Fibroblast of skin of abdomen (primary cell): Measurements from ENCODE around the gene DNA2. TPM values are rescaled to one million over a fixed set of nuclear protein-coding genes. Genes with fewer than 3 reads are reported as not detected.
"Not testable (repeated sequence)": the region's sequence is repeated elsewhere in the genome, so short reads cannot be mapped to it uniquely, and the experiment has no call there.

ENCODE experiments used
- DNase-seq: peaks from one replicate; pipeline ENCODE4 v3.0.0-alpha.2; 2013
- polyA plus RNA-seq, 2 experiments: library from polyadenylated mRNA; unstranded; fragments of 120-200 nt; gene quantifications; one replicate each; pipeline ENCODE4 v1.2.1, GENCODE V29; 2013; ENCODE audit not compliant: insufficient read length in 2 of 2

The DNA2 gene
- 4.6 TPM for polyA plus RNA-seq (2013, experiment 1 of 2; ENCODE audit: insufficient read length)
- polyA plus RNA-seq (2013, experiment 2 of 2; ENCODE audit: insufficient read length) = 4.2 TPM

DNA sequence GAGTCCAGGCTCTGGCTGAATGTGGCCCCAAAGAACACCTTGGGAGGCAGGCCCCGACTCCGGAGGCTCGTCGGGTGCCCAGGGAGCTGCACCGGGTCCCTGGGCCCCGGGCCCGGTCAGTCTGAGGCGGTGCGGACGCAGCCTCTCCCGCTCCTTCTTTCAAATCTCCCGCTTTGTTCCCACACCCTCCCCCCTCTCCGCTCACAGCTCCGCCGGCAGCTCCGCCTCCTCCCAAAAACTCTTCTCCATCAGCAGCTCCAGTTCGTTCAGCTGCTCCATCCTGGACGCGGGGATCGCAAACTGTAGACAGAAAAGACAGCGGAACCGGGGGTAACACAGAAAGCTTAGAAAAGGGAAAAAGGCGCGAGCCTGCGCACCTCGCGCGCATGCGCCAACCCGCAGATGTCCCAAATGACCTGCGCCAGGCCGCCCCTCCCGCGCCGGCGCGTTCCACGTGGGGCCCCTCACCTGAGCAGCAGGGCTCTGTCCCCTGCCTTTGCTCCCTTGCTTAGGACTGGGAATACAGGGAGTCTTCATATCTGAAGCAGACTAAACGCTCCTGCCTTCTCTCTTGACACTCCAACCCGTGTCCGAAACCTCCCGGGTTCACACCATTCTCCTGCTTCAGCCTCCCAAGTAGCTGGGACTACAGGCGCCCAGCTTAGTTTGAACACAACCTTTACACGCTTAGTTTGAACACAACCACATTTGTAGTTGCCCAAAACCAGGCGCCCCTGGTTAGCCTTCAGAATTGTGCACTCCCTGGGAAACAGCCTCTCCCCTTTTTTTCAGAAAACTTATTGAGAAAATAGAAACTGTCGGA, at the start of gene DNA2:
DNA2 (minus strand) TSS at position 388 of the 823 bp plus-strand sequence; CDS start at position 279, 109 bp downstream.
- peak; percentile 70 for DNase-seq

GRCh38 chr10:68518609-68519008, 46.8 kb upstream of the DNA2 start:
- DNase-seq = not testable (repeated sequence)

DNA sequence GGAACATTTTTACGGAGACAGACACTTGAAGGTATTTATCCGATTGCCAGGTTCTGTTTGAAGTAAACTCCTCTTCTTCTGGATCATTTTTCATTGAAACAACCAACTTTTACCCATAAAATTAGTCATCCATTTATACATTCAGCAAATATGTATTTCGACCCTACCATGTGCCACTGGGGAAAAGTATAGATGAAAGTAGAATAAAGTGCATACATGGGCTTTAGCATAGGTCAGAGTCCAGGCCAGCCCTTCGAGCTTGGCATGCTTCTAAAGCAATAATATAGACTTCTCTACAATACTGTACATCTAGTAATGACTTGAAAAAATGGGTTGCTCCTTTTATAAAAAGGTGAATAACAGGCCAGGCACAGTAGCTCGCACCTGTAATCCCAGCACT, 45.4 kb upstream of the DNA2 start:
- peak; percentile 5 for DNase-seq

- peak; percentile 82 for DNase-seq
Observed at GRCh38 chr10:68516766-68517165, 45.0 kb upstream of the DNA2 start.

DNA sequence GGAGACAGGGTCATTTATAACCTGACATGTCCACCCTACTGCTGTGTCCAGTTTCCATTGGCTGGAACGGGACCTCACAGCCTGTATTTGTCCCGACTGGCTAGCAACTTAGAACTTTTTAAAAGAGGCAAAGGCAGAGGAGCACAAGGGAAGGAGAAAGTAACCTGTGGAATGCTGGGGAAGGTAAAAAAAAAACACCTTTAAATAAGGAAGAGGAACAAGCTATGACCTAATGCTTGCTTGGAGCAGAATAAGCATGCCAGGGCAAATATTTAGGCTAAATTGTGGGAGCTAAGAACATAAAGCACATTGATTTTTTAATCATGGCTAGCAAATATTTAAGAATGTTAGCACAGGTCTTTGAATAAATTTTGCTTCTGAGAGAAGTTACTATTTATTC, 44.4 kb upstream of the DNA2 start:
- DNase-seq = not testable (repeated sequence)

- DNase-seq = no peak
Observed at GRCh38 chr10:68508090-68508489, 36.3 kb upstream of the DNA2 start.

DNA sequence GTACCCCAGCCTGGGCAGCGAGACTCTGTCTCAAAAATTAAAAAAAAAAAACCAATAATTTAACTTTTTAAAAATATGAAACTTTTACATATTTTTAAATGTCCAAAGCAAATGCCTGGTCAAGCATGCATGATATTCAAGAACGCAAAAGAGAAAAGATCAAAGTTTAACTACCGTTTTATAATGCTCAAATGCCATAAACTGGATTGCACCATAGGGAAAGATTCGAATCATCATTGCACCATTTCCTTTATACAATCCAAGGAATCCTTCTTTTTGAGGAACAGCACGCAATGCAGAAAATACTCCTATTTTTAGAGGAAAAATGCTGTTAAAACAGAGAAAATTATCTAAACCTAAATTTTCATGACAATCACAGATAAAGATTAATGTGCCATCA, 34.6 kb upstream of the DNA2 start:
- no peak for DNase-seq

- no peak for DNase-seq
Observed at GRCh38 chr10:68502846-68503245, 31.1 kb upstream of the DNA2 start.

GRCh38 chr10:68501691-68502090, 29.9 kb upstream of the DNA2 start:
- no peak for DNase-seq

GRCh38 chr10:68499544-68499943, 27.8 kb upstream of the DNA2 start:
- DNase-seq = no peak

GRCh38 chr10:68496072-68496471, 24.3 kb upstream of the DNA2 start:
- DNase-seq = no peak

- no peak for DNase-seq
Observed at GRCh38 chr10:68492118-68492517, 20.3 kb upstream of the DNA2 start.

DNA sequence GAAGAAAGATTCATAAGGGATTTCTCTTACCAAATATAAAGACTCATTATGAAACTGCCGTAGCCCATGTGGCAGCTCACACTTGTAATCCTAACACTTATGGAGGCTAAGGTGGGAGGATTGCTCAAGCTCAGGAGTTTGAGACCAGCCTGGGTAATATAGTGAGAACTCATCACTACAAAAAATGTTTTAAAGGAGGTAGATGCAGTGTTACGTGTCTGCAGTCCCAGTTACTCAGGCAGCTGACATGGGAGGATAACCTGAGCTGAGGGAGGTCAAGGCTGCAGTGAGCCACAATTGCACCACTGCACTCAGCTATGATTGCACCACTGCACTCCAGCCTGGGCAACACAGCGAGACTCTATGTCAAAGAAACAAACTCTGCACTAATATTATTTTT, 18.1 kb upstream of the DNA2 start:
- DNase-seq = no peak

DNA sequence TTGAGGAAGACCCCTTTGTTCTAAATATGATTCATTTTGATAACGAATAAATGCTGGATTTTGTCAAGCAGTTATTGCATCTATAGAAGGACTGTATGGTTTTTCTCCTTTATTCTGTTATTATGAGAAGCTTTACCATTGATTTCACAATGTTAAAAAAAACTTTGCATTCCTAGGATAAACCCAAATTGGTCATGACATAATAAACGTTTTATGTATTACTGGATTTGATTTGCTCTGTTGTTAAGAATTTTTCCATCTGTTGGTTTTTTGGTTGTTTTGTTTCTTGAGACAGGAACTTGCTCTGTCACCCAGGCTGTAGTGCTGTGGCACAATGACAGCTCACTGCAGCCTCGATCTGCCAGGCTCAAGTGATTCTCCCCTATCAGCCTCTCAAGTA, 2.2 kb upstream of the DNA2 start:
- DNase-seq = no peak

GRCh38 chr10:68471063-68471585, 649 bp downstream of the DNA2 start:
- DNase-seq = no peak

DNA sequence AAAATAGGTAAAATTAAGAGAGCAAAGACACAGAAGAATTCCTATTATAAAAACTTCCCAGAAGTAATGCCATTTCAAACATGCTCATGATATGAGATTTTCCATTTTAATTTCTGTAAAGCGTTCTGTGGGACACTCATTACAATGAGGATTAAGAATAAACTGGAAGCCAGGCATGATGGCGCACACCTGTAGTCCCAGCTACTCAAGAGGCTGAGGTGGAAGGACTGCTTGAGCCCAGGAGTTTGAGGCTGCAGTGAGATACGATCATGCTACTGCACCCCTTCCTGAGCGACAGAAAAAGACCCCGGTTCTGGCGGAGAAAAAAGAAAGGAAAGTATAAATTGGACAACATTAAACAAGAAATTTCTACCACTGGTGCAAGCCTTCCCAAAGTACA, 1.5 kb downstream of the DNA2 start:
- no peak for DNase-seq

DNA sequence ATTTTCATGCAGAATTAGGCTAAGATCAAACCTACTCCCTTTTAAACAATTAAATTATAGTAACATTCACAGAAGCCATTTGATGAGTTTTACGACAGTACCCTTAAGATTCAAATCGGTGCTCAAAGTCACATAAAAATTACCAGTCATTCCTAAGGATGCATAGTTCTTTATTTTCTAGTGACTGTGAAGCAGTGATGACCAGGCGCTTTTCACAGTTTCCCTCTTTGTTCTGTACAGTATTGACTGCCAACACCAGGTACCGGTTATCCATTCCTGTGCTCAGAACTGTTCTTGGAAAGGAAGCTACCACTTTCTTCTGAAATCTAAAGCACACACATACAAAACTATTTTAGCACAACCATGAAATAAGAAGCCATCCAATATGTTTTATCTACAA, 1.9 kb downstream of the DNA2 start:
- no peak for DNase-seq

- DNase-seq = not testable (repeated sequence)
Observed at GRCh38 chr10:68464729-68465128, 7.0 kb downstream of the DNA2 start.

GRCh38 chr10:68463365-68464093, 8.2 kb downstream of the DNA2 start:
- DNase-seq = no peak

GRCh38 chr10:68462536-68462935, 9.2 kb downstream of the DNA2 start:
- no peak for DNase-seq

DNA sequence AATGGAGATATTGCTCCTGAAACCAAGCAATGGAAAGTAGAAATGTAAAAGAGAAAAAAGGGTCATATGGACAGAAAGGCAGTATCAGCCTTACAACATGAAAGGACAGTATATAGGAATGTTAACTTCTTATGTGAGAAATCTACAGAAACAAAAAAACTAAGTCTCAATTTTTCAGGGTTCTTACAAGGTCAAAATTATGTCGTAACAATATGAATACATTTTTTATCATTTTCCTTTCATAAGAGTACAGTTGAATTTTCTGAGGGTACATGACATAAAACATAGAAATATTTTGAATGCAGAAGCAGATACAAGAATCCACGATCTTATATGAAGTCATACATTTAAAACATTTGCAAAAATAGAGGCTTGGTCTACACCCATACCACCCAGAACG, 10.7 kb downstream of the DNA2 start:
- no peak for DNase-seq

DNA sequence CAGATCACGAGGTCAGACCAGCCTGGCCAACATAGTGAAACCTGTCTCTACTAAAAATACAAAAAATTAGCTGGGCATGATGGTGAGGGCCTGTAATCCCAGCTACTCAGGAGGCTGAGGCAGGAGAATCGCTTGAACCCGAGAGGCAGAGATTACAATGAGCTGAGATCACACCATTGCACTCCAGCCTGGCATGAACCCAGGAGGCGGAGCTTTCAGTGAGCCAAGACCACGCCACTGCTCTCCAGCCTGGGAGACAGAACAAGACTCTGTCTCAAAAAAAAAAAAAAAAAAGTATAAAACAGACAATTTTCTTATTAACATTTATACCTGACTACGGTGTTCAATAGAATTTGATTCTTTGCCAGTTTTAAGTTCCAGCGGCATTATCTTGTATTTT, 22.1 kb downstream of the DNA2 start:
- peak; percentile 74 for DNase-seq

DNA sequence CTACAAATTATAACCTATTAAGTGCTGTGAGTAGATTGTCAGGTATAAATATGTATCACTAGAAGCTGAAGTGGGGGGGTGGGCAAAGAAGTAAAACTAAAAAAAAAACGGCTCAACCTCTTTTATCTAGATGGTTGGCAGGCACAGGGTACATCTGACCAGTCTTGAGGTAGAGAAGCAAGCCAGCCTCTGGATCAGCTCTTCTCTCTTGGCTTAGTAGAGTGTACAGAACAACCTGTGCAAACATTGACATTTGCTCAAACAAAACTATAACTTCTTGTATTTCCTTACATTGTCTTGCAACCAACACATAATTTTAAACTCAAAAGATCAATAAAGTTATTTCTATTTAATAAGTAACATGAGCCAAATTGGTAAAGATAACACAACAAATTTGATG, 25.6 kb downstream of the DNA2 start:
- DNase-seq = no peak

GRCh38 chr10:68442971-68443370, 28.8 kb downstream of the DNA2 start:
- DNase-seq = no peak
